A549 (cell line): ENCODE data around the gene TNFAIP2. TPM values are rescaled to one million over a fixed set of nuclear protein-coding genes. Genes with fewer than 3 reads are reported as not detected.
A peak's percentile ranks its signal among the peaks of the same experiment; 100 is the strongest.

ENCODE experiments used
- ATAC-seq, 2 experiments: fragments of 200-7000 bp in 1 of 2; fragments of >200 bp in 1 of 2; cut with Nextera tagmentation in 1 of 2; cut with Tn5 transposase in 1 of 2; 3 replicates each; pipeline versions ENCODE4 v1.8.0 to v1.9.1; 2018 to 2020; ENCODE audit warnings: mild to moderate bottlenecking in 1 of 2, moderate library complexity in 1 of 2
- CTCF ChIA-PET: fragments of 300-600 bp; sonication (Branson Sonifier 250); formaldehyde crosslinking; extraction: SDS; loops from one replicate; lab custom pipeline; 2021; ENCODE audit warnings: antibody characterized with exemption, inconsistent platforms; lab: Yijun Ruan, JAX
- POLR2A ChIA-PET: fragments of 350-600 bp; formaldehyde crosslinking; extraction: SDS; loops from one replicate; lab custom pipeline; 2021; ENCODE audit warnings: antibody characterized with exemption, inconsistent platforms; lab: Yijun Ruan, JAX
- DNase-seq, 2 experiments: peaks; one replicate each; pipeline versions ENCODE4 v3.0.0 to v3.0.0-alpha.2; 2011 to 2016; ENCODE audit warnings: low read depth in 1 of 2, low spot score in 1 of 2
- FAIRE-seq: peaks from 2 replicates; lab custom pipeline; 2011; peaks lifted over from hg19 to GRCh38; lab: Jason Lieb, UNC
- H3K27ac ChIP-seq, 2 experiments: fragments of >200 bp; sonication (Bioruptor Twin); formaldehyde crosslinking; 3 replicates each; pipeline ENCODE4 v1.5.1; 2016 to 2017
- H3K4me1 ChIP-seq: fragments of >200 bp; sonication (Bioruptor Twin); formaldehyde crosslinking; 3 replicates; pipeline ENCODE4 v1.6.1; 2016
- H3K4me2 ChIP-seq: fragments of >200 bp; sonication (Bioruptor Twin); formaldehyde crosslinking; 3 replicates; pipeline ENCODE4 v1.6.1; 2016
- H3K4me3 ChIP-seq: fragments of >200 bp; sonication (Bioruptor Twin); formaldehyde crosslinking; 3 replicates; pipeline ENCODE4 v1.5.1; 2016
- H3K9me3 ChIP-seq: fragments of >200 bp; sonication (Bioruptor Twin); formaldehyde crosslinking; 3 replicates; pipeline ENCODE4 v1.6.1; 2016
- BHLHE40 ChIP-seq: IDR thresholded peaks from 2 replicates; pipeline ENCODE4 v1.6.1; 2012; ENCODE audit warnings: low read depth, low read length, inconsistent platforms
- CEBPB ChIP-seq, 2 experiments: fragments of >200 bp in 1 of 2; sonication (Bioruptor Twin) in 1 of 2; formaldehyde crosslinking in 1 of 2; IDR thresholded peaks; 2 replicates each; pipeline ENCODE4 v1.6.1; 2012 to 2016
- CHD2 ChIP-seq: fragments of 150-350 bp; IDR thresholded peaks from 2 replicates; pipeline ENCODE4 v1.6.1; 2014; ENCODE audit warnings: low read length; ENCODE audit not compliant: partially characterized antibody
- CHD4 ChIP-seq: fragments of 200-600 bp; sonication (generic); IDR thresholded peaks from 2 replicates; pipeline ENCODE4 v1.6.1; 2016; ENCODE audit warnings: antibody characterized with exemption, mild to moderate bottlenecking, borderline replicate concordance
- EHMT2 ChIP-seq: fragments of 200-600 bp; sonication (generic); IDR thresholded peaks from 2 replicates; pipeline ENCODE4 v1.6.1; 2016; ENCODE audit warnings: antibody characterized with exemption, low read depth, mild to moderate bottlenecking, moderate library complexity
- HMGXB4 ChIP-seq: fragments of 250-450 bp; sonication (Bioruptor Pico); IDR thresholded peaks from 2 replicates; pipeline ENCODE4 v1.5.0; 2021; ENCODE audit warnings: mild to moderate bottlenecking, moderate library complexity, borderline replicate concordance
- HOXB13 ChIP-seq: fragments of 250-450 bp; sonication (Bioruptor Pico); IDR thresholded peaks from 2 replicates; pipeline ENCODE4 v1.5.0; 2020; ENCODE audit warnings: low read depth, mild to moderate bottlenecking, moderate library complexity
- KDM1A ChIP-seq: fragments of 200-600 bp; sonication (generic); IDR thresholded peaks from 2 replicates; pipeline ENCODE4 v1.6.1; 2016; ENCODE audit warnings: low read depth, mild to moderate bottlenecking
- MAFK ChIP-seq: fragments of 450-650 bp; IDR thresholded peaks from 2 replicates; pipeline ENCODE4 v1.6.1; 2014; ENCODE audit not compliant: partially characterized antibody
- POLR2A ChIP-seq: IDR thresholded peaks from 2 replicates; pipeline ENCODE4 v1.6.1; 2012; ENCODE audit warnings: mild to moderate bottlenecking, low read length
- RAD21 ChIP-seq, 2 experiments: fragments of >200 bp in 1 of 2; sonication (Bioruptor Twin) in 1 of 2; formaldehyde crosslinking in 1 of 2; IDR thresholded peaks in 1 of 2; conservative IDR thresholded peaks in 1 of 2; 2 replicates in 1 of 2; 3 replicates in 1 of 2; pipeline ENCODE4 v1.6.1; 2012 to 2018; ENCODE audit warnings: inconsistent platforms in 1 of 2
- RCOR1 ChIP-seq: fragments of 150-350 bp; IDR thresholded peaks from 2 replicates; pipeline ENCODE4 v1.6.1; 2014; ENCODE audit warnings: antibody characterized with exemption, low read length, low read depth
- REST ChIP-seq: fragments of 200-600 bp; sonication (generic); IDR thresholded peaks from 2 replicates; pipeline ENCODE4 v1.6.1; 2016; ENCODE audit warnings: antibody characterized with exemption, mild to moderate bottlenecking, moderate library complexity
- RFX5 ChIP-seq: fragments of 450-650 bp; IDR thresholded peaks from 2 replicates; pipeline ENCODE4 v1.7.1; 2014; ENCODE audit warnings: antibody characterized with exemption, mild to moderate bottlenecking, moderate library complexity
- RNF2 ChIP-seq: fragments of 200-600 bp; sonication (generic); IDR thresholded peaks from 2 replicates; pipeline ENCODE4 v1.6.1; 2016; ENCODE audit warnings: low read depth, mild to moderate bottlenecking, antibody characterized with exemption, moderate library complexity, borderline replicate concordance
- SREBF2 ChIP-seq: fragments of 450-650 bp; IDR thresholded peaks from 2 replicates; pipeline ENCODE4 v1.6.1; 2014; ENCODE audit warnings: mild to moderate bottlenecking, moderate library complexity
- TFCP2L1 ChIP-seq: fragments of 250-450 bp; sonication (Bioruptor Pico); IDR thresholded peaks from 2 replicates; pipeline ENCODE4 v1.5.0; 2021; ENCODE audit warnings: mild to moderate bottlenecking
- TP53 ChIP-seq: fragments of 250-450 bp; sonication (Bioruptor Pico); IDR thresholded peaks from 2 replicates; pipeline ENCODE4 v1.5.0; 2021; ENCODE audit warnings: mild to moderate bottlenecking, moderate library complexity
- USF2 ChIP-seq: fragments of 450-650 bp; IDR thresholded peaks from 2 replicates; pipeline ENCODE4 v1.6.1; 2014; ENCODE audit warnings: antibody characterized with exemption
- ZFP36 ChIP-seq: fragments of 450-650 bp; IDR thresholded peaks from 2 replicates; pipeline ENCODE4 v1.6.1; 2014; ENCODE audit warnings: borderline replicate concordance; ENCODE audit not compliant: partially characterized antibody
- ZNF302 ChIP-seq: fragments of 250-450 bp; sonication (Bioruptor Pico); IDR thresholded peaks from 2 replicates; pipeline ENCODE4 v1.9.0; 2021; ENCODE audit warnings: inconsistent platforms, mild to moderate bottlenecking, moderate library complexity
- WGBS: methylation state at CpG from one replicate; pipeline ENCODE4 v1.1.6; 2017; ENCODE audit errors: missing lambda C conversion rate; 5-methylcytosine and 5-hydroxymethylcytosine counted together
- polyA plus RNA-seq, 4 experiments: library from polyadenylated mRNA; depleted of rRNA in 3 of 4; stranded (reverse); fragments of >200 nt; fragmentation: RNase III in 1 of 4; extraction: RNeasy Plus Mini Kit Qiagen cat#74134 plus additional on column Dnase treatment in 1 of 4; gene quantifications; 2 replicates in 3 of 4; 3 replicates in 1 of 4; pipeline ENCODE4 v1.2.3, GENCODE V29; 2011 to 2017

The TNFAIP2 gene
- polyA plus RNA-seq, 2 of the 4 experiments (the other 2 are of a cell fraction) = 222 to 254 TPM

GRCh38 chr14:103089386-103090335 is 33.6 kb upstream of the TNFAIP2 start:
- FAIRE-seq = no peak
- WGBS = 91% methylated on average over 23 of the region's 28 CpGs
- H3K4me2 ChIP-seq = no peak overlapping the region
- H3K4me3 ChIP-seq = no peak overlapping the region
- ChIA-PET CTCF (interaction anchor here (0.5 to 8.5 kb wide), 7 partner anchors 9 to 499 kb away, joined by 3 to 97 read pairs (median 7); no protein-coding TSS in a partner anchor), POLR2A (no interaction called here)
- no peak for ATAC-seq
- H3K9me3 ChIP-seq = no peaks in the 10 kb centered on the region
- TF ChIP-seq TP53 (no peak), USF2 (no peak), ZNF302 (CRISPR knock-in tag) (no peak), HMGXB4 (CRISPR knock-in tag) (no peak), CHD2 (no peak), EHMT2 (no peak), TFCP2L1 (CRISPR knock-in tag) (no peak), RFX5 (no peak), HOXB13 (CRISPR knock-in tag) (no peak), POLR2A (no peak), RAD21 (conservative IDR thresholded peaks at IDR 0.05 in 1 of 2, IDR thresholded peaks at IDR 0.05 in 1 of 2) (no peak), CHD4 (no peak), RNF2 (no peak), KDM1A (no peak), SREBF2 (no peak), BHLHE40 (no peak), REST (no peak)
- no peak for DNase-seq
- peak overlapping the region in 1 of 2 experiments; percentile 98; a peak in 3 of 6 replicates for H3K27ac ChIP-seq
- H3K4me1 ChIP-seq = peaks cover 18% of the 10 kb centered on the region

- 92% methylated on average over 11 of the region's 12 CpGs for WGBS
- Histone ChIP-seq H3K27ac (peak overlapping the region; percentile 88 to 98), H3K4me2 (peak overlapping the region; percentile 90), H3K4me3 (peak overlapping the region; percentile 52; the same call in 1 of the 3 replicates), H3K4me1 (peaks cover 21% of the 10 kb centered on the region), H3K9me3 (no peaks in the 10 kb centered on the region)
- CTCF ChIA-PET = interaction anchor here (0.6 to 8.5 kb wide), 9 partner anchors 8 to 202 kb away, joined by 3 to 97 read pairs (median 4); no protein-coding TSS in a partner anchor
- POLR2A ChIA-PET = no interaction called here
- DNase-seq = no peak
- TF ChIP-seq RCOR1 (no peak), ZFP36 (no peak), MAFK (no peak), CEBPB (IDR thresholded peaks at IDR 0.05) (no peak)
- FAIRE-seq = no peak
- no peak for ATAC-seq
Measured at GRCh38 chr14:103090481-103091020, 32.7 kb upstream of the TNFAIP2 start.
